Measurements from ENCODE around the gene FLT3.

FLT3 gene

GRCh38 chr13:28001837-28002473, 98.4 kb downstream of the FLT3 start:
- DNase-seq (ENCODE audit: low read depth): no peak

DNA sequence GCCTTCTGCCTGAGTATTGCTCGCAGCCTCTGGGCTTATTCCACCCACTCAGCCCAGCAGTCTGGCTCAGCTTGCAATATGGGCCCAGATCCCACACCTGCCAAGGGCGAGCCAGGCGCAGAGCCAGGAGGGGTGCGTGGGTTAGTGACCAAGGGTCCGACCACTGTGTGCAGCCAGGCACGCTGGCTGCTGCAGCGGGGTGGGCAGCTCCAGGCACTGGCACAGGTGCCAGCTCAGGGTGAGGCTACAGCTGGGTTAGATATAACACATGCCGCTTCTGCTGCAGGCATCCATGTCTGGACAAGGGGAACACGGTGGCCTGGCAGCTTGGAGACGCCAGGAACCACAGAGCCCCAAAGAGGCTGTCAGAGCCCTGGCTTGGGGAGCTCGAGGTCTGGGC, 99.3 kb downstream of the FLT3 start:
- DNase-seq (ENCODE audit: low read depth): no peak

DNA sequence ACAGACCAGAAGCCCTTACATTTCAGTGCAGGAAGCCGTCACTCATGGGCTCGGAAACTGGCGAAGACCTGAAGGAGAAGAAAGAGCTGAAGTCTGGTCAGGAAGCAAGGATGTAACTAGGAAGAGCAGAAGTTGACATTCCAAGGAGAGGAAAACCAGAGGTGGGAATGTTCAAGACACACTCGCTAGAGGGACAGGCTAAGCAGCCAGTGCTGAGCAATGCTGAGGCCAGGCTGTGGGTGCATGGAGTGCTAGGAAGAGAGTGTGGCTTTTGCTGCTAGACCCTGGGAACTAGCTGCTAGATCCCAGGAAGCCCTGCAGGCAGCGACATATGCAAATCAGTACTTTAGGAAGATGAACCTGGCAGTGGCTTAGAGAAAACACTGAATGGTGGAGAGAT, 99.8 kb downstream of the FLT3 start:
- no peak for DNase-seq (ENCODE audit: low read depth)

- no peak for DNase-seq (ENCODE audit: low read depth)
Measured at GRCh38 chr13:27997904-27998522, 102.4 kb downstream of the FLT3 start.

DNA sequence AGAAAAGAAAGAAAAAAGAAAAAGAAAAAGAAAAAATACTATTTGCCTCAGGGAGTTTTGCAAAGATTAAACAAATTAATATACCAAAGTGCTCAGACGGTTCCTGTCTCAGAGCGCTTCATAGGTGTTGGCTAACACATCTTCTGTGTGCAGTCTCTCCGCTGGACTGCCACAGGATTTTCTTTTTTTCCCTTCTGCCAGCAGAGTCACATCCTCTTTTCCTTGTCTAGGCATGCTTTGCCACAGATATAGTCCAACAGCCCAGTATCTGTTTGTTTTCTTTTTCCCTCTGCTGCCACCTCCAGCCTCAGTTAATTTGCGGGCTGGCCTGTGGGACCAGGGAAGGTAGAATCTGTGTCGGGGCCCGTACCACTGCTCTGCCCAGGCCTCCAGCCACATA, 108.5 kb downstream of the FLT3 start:
- no peak for DNase-seq (ENCODE audit: low read depth)

DNA sequence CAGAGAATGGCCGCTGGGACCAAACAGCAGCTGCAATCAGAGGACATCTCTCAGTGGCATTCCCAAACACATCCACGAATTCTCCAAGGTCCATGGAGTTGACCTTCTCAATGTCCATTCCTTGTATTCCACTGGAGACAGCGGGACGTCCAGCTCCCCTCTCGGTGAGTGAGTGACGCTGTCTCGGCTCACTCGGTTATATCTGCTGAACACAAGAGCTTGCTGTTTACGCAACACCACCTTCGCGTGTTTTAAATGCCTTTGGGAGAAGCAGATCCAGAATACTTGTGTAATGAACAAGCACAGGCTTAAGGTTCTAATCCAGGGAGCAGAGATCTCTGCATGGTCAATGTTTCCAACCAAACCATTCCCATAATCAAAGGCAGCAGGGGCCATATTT, 111.9 kb downstream of the FLT3 start, which contains the start of gene URAD:
URAD (minus strand) TSS at position 174 of the 400 bp plus-strand sequence; CDS start at position 118, 56 bp downstream.
- no peak for DNase-seq (ENCODE audit: low read depth)

DNA sequence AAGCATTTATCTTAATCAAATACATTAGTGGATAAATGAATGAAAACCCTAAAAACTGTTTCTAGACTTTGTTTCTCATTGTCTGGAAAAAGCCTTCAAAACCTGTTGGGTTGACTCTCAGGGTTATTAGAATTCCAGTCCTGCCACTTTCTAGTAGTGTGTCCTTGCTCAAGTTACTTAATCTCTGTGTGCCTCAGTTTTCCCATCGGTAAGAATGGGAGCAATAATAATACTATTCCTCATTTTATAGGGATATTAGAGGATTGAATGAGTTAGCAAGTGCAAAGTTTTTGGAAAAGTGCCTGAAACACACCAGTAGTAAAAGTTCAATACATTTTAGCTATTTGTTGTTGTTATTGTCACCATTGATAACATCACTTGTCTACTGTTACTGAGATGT, 114.8 kb downstream of the FLT3 start:
- no peak for DNase-seq (ENCODE audit: low read depth)

DNA sequence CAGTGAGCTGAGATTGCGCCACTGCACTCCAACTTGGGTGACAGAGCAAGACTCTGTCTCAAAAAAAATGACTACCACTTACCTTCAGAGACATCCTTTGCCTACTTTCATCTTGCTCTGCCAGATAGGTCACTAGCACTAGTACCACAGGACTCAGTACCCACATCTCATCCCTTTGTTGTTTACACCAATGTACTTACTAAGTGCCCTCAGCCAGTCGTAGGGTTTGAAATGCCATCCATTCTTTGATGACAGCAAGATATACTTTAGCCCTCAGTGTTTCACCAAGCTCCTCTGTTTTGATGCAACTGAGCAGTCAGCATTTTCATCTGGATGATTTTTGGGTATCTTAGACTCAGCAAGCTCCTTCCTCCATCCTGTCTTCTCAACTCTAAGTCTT, 118.0 kb downstream of the FLT3 start:
- DNase-seq (ENCODE audit: low read depth): no peak

DNA sequence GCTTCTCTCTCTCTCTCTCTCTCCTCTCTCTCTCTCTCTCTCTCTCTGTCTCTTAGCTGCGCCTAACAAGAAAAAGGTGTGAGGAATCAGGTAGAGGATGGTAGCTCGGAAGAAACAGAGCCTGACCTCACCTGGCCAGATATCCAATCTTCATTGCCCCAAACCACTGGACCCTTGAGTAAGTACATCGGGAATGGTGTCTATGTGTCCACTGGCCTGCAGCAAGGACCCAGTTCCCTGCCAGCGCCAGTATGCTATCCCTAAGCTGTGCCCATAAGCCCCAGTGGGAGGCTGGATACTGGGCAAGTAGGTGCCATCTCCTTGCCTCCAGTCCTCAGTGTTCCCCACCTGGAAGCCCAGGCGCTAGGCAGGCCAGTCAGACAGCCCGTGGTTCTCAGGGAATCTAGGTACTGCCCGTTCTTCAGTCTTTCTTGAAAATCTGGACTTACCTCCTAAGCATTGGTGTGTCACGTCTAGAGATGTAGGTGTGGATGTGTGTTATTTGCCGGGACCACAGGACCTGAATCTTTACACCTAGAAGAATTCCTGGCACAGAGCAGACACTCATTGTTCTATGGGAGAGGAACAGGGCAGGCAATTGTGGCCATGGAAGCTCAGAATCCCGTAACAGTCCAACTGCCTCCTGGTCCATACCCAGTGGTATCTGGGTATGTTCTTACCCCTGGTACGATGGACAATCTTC, 119.2 kb downstream of the FLT3 start:
- no peak for DNase-seq (ENCODE audit: low read depth)

DNA sequence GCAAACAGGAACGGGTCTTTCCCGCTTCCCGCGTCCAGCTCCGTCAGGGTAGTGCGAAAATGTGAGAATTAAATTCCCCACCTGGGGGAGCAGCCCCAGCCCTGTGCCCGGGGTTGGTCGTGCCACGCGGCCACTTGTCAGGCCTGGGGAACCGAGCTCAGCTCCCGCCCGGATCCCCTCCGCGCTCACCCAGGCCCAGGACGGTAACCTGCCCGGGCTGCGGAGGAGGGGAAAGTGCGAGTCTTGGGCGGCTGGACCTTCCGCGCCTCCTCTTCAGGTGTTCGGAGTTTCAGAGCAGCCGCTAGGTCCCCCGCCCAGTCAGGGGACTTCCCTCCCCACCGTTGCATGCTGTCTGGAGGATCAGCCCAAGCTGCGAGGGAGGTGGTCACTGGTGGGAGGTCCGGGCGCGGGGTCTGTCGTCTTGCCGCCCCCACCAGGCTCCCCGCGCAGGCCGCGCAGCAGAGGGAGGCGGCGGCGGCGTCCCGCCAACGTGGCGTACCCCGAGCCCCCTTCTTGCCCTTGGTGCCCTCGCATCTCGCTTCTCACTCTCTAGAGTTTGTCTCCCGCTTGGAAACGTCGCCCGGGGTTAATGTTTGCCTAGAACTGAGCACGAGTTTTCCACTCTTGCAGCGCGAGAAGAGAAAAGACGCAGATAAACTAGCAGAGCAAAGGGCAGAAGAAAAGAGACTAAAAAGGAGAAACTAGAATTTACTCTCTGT, 119.9 kb downstream of the FLT3 start:
- no peak for DNase-seq (ENCODE audit: low read depth)

DNA sequence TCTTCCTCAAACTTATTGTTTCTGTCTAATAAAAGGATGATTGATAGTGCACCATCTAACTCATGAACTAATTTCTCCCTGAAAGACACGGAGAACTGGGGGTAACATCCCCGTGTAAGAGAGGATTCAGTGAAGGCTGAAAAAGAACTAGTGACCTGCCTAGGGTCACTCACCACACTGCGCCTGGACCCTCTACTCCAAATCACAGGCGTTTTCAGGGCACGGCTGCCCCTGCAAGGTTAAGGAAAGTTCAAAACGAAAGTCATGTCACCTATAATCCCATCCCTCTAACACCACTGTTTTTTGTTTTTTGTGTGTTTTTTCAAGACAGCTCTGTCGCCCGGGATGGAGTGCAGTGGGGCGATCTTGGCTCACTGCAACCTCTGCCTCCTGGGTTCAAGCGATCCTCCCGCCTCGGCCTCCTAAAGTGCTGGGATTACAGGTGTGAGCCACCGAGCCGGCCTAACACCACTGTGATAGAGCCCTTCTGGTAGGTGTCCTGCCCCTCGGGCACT, 120.6 kb downstream of the FLT3 start:
- no peak for DNase-seq (ENCODE audit: low read depth)

GRCh38 chr13:27979001-27979643, 121.3 kb downstream of the FLT3 start:
- DNase-seq (ENCODE audit: low read depth): no peak

- no peak for DNase-seq (ENCODE audit: low read depth)
Measured at GRCh38 chr13:27978301-27978968, 121.9 kb downstream of the FLT3 start.

DNA sequence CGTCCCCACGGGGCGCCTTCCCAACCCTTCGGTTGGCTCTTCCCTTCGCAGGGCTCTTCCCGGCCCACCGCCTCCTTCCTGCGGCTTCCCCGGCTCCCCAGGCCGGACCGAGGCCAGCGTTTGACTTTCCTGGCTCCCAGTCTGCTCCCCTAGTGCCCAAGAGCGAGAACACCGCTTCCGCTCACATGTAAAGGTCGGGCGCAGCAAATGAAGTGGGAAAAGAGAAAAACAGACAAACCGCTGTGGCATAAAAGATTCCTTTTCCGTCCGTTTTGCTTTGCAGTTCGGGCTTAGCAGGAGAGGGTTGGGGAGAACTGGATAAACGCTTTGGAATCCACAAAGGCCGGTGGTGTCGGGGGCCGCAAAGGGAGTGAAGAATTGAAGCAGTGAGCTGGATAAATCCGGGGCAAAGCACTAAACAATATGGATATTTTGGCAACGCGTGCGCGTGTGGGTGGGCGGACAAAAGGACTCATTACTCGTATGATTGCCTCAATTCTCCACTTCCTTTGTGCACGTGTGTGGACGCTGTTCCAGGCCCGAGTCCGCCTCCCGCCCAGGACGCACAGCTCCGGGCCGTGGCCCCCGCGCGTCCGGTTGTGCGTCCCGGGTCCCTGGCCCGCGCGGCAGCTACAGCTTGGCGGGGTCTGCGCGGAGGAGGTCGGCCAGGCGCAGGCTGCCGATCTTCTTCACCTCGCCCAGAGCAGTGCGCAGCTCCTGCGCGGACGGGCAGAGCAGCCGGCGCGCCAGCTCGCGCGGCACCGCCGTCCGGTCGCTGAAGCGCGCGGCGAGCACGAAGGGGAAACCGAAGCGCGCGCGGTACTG, 122.7 kb downstream of the FLT3 start:
- no peak for DNase-seq (ENCODE audit: low read depth)

- DNase-seq (ENCODE audit: low read depth): no peak
Measured at GRCh38 chr13:27976362-27977091, 123.8 kb downstream of the FLT3 start.

- no peak for DNase-seq (ENCODE audit: low read depth)
Measured at GRCh38 chr13:27975564-27976361, 124.6 kb downstream of the FLT3 start.

- no peak for DNase-seq (ENCODE audit: low read depth)
Measured at GRCh38 chr13:27973961-27974662, 126.3 kb downstream of the FLT3 start.

DNA sequence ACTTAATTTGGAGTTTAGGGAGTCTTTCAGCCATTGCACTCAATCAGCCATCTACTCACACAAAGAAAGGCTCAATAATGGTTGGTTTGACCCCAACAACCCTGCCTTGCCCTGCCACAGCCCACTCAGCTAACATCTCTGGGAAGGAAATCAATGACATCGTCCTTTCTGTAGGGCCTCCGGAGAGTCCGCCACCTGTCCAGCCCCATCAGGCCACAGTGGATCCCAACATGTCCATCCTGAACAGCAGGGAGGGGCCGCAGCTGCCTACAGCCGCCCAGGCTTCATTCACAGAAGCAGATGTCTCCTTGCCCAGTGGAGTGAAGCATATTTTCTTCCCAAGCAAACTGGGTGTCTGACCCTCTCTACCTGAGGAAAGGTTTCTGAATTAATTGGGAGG, 127.1 kb downstream of the FLT3 start:
- DNase-seq (ENCODE audit: low read depth): no peak

- DNase-seq (ENCODE audit: low read depth): no peak
Measured at GRCh38 chr13:27972478-27972820, 127.9 kb downstream of the FLT3 start.

All from CMK (cell line).